22Rv1 (cell line): Measurements from ENCODE around the gene WDFY4.

ENCODE experiments used
- H3K27ac ChIP-seq: fragments of 450-650 bp; 2 replicates; pipeline ENCODE4 v1.5.1; 2017
- CTCF ChIP-seq: fragments of 450-650 bp; IDR thresholded peaks from 2 replicates; pipeline ENCODE4 v1.5.1; 2017; ENCODE audit warnings: mild to moderate bottlenecking
- ZFX ChIP-seq: fragments of 450-650 bp; IDR thresholded peaks from 2 replicates; pipeline ENCODE4 v1.6.1; 2017; ENCODE audit warnings: antibody characterized with exemption, borderline replicate concordance

The WDFY4 gene

DNA sequence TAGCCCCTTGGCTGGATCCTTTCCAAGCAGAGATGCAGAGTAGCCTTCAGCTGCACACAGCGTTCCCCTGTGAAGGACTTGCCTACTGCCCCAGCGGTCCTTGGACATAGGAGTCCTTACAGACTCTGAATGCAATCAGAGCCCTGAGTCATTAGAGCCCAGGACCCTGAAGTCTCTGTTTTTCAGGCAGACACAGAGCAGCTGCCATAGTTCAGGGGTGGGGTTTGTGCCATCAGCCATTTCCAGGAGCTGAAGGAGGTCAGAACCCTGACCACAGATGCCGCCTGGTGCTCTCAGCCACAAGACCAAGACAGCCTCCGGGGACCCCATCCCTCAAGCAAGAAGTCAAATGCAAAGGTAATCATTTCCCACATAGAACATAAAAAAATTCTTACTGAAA, 32.8 kb upstream of the WDFY4 start:
- TF ChIP-seq ZFX: no peak
- no peak for TF ChIP-seq CTCF
- no peak overlapping the region for H3K27ac ChIP-seq

- no peak overlapping the region for H3K27ac ChIP-seq
- TF ChIP-seq ZFX (no peak), CTCF (no peak)
These were observed 32.3 kb upstream of the WDFY4 start for GRCh38 chr10:48652344-48652743.

DNA sequence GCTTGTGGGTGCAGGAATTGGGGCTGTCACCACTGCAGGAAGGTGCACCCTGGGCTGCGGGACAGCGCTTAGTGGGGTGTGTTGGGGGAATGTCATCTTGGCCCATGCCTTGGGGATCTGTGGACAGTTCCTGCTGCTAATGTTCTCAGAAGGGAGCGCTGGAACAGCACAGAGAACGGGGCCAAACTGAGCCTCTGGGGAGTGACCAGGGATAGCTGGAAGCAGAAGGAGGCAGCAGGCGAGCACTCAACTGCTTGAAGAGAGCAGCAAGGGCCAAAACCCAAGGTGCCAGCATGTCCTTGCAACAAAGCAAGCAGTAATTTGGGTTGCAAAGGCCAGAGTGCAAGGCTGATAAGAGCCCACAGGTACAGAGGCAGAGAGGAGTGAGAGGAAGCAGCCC, 31.3 kb upstream of the WDFY4 start:
- TF ChIP-seq CTCF: no peak
- TF ChIP-seq ZFX: no peak
- no peak overlapping the region for H3K27ac ChIP-seq

DNA sequence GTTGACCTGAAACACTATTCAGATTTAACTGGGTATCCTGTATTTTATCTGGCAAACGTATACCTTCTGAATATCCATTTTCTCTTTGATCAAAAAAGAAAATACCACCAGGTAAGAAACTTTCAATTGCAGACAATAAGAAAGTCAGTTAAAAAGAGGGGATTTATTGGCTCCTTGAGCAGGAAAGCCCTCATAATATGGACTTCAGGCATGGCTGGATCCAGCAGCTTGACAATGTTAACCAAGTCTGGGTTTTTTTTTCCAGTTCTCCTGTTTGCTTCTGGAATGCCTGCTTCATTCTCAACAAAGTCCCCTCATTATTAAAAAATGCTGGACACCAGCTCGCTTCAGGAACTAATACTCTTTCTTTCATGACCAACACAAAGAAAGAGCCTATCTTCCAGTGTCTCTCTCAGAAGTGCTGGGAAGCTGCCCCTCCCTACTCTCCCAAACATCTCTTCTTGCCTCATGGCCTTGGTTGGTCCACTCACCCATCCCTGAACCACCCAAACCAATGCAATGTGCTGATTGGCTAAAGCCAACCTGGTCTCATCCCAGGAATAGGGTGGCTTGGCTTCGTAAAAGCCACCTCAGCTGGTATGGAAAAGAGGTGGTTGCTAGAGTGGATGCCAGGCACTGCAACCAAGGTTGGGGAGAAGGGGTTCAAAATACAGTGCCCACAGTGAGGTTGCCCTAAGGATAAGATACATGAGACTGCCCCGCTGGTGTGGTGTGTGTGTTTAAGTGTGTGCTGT, 30.6 kb upstream of the WDFY4 start:
- TF ChIP-seq CTCF (no peak), ZFX (no peak)
- no peak overlapping the region for H3K27ac ChIP-seq

DNA sequence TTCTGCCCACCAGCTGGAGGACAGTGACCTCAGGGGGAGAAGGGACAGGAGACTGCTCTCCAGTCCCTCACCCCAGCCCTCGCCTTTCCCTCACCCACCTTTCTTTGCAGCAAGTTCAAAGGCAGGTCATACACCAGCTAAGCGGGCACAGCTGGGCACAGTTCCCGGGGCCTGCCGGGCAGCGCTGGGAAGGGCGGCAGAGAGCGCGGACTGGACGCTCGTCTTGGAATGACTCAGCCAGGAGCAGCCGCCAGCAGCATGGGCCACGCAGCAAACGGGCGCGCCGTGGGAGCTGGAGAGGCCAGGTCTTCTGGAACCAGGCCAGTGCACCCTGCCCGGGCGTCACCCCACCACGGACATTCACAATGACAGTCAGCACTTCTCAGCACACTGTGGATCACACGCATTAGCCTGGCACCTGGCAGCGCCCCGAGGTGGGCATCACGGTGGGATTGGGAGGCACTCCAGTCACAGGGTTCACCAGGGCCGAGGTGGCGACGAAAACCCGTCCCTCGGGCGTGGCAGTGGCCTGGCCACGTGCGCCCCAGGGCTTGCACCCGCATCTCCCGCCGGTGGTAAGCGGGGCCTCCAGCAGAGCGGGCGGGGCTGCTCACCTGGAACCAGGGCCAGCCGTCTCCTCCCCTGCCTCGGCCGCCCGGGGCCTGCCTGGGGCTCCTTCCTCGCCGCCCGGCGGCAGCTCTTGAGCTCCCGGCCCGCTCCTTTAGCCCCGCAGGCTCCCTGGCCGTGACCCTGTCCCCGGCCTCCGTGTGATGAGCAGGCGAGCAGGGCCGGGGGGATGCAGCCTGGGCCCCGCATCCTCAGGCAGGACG, 29.0 kb upstream of the WDFY4 start:
- no peak for TF ChIP-seq ZFX
- no peak for TF ChIP-seq CTCF
- H3K27ac ChIP-seq: no peak overlapping the region

DNA sequence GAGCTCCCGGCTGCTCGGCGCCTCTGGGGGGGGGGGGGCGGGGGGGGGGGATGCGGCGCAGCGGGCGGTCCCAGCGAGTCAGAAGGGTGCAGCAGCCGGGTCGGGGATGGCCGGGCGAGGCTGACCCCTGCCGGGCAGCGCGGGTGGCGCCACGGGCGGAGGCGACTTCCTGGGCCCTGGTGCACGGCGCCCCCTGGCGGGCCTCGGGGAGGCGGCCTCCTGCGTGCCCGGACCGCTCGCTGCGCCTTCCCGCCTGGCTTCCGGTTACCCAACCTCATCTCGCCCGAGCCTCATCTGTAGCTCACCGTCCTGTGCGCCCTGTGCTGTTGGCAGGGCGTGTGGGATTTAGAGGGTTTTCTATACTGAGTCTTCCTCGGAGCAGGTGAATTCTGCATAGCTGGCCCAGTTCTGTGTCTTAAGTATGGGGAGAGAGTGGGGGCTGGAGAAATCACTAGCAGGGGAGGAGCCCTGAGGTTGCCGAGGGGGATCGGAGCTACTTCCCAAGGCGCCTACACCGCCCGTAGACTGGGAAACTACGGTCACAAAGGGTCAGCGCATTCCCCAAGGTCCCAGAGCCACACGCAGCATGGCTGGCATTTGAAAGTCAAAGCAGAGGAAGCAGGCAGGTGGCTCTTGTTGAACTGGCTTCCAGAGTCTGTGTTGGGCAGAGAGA, 28.3 kb upstream of the WDFY4 start:
- TF ChIP-seq ZFX: no peak
- peak; percentile 98 for TF ChIP-seq CTCF
- H3K27ac ChIP-seq: no peak overlapping the region

GRCh38 chr10:48656914-48657305, 27.8 kb upstream of the WDFY4 start:
- no peak for TF ChIP-seq CTCF
- no peak for TF ChIP-seq ZFX
- no peak overlapping the region for H3K27ac ChIP-seq
